Adrenal gland (tissue), 5 donors: Measurements from ENCODE around the gene MLKL.

Source experiments
- POLR2A ChIP-seq, 2 donors: fragments of 450-650 bp; IDR thresholded peaks; one replicate each; pipeline ENCODE4 v1.6.1; 2017; ENCODE audit warnings: antibody characterized with exemption in 2 of 2, mild to moderate bottlenecking in 2 of 2, moderate library complexity in 1 of 2
- TF ChIP-seq, protein P1 (sequence below), 6 experiments: fragments of 450-650 bp in 4 of 6; fragments of 200-600 bp in 2 of 6; sonication (generic) in 1 of 6; IDR thresholded peaks; 1 replicate in 5 of 6; 2 replicates in 1 of 6; pipeline versions ENCODE4 v1.5.1 to v1.8.0; 2016 to 2021; ENCODE audit warnings: antibody characterized with exemption in 6 of 6, mild to moderate bottlenecking in 2 of 6, moderate library complexity in 1 of 6
- donor health status: DM: no; HTN: no; CAD: no.

DNA sequence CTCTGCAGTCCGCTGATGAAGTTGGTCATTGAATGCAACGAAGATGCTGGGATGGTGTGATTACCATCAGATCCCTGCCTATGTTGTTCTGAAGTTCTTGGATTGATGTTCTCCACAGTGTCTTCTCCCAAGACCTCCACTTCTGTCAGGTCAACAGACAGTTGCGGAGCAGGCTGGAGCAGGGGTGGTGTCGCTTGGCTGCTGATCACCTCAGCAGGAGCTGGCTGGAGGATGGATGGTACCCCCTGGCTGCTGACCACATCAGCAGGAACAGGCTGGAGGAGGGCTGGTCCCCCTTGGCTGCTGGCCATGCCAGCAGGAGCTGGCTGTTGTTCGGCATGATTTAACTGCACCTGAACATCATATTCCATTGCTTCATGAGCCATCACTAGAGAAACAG lies 39.6 kb downstream of the MLKL start:
- TF ChIP-seq, protein P1, sequence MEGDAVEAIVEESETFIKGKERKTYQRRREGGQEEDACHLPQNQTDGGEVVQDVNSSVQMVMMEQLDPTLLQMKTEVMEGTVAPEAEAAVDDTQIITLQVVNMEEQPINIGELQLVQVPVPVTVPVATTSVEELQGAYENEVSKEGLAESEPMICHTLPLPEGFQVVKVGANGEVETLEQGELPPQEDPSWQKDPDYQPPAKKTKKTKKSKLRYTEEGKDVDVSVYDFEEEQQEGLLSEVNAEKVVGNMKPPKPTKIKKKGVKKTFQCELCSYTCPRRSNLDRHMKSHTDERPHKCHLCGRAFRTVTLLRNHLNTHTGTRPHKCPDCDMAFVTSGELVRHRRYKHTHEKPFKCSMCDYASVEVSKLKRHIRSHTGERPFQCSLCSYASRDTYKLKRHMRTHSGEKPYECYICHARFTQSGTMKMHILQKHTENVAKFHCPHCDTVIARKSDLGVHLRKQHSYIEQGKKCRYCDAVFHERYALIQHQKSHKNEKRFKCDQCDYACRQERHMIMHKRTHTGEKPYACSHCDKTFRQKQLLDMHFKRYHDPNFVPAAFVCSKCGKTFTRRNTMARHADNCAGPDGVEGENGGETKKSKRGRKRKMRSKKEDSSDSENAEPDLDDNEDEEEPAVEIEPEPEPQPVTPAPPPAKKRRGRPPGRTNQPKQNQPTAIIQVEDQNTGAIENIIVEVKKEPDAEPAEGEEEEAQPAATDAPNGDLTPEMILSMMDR (IDR thresholded peaks at IDR 0.05): no peak
- no peak for TF ChIP-seq POLR2A (IDR thresholded peaks at IDR 0.05)
